ENCODE results near the gene TRPV6. TPM values are rescaled to one million over a fixed set of nuclear protein-coding genes. Genes with fewer than 3 reads are reported as not detected.

The TRPV6 gene
- total RNA-seq, 6 experiments from 2014 or later = 0.06 to 1.5 (median 0.75) TPM

- 75% methylated on average over 7 of the region's 23 CpGs for WGBS (ENCODE audit: insufficient coverage, low coverage, low lambda C conversion rate, missing lambda C conversion rate)
- intact Hi-C loops (cut with DNase I) = loop anchor here (10.0 kb wide), 1 partner anchor 133 kb away; no protein-coding TSS in a partner anchor
- no peak for ATAC-seq
- Histone ChIP-seq H3K4me1 (no peaks in the 10 kb centered on the region), H3K27ac (no peak overlapping the region), H3K36me3 (no peaks in the 10 kb centered on the region), H3K27me3 (no peaks in the 10 kb centered on the region), H3K9me3 (no peaks in the 10 kb centered on the region), H3K4me3 (no peak overlapping the region)
- DNase-seq = peak in 1 of 3 donors; percentile 36
- TF ChIP-seq POLR2A (IDR thresholded peaks at IDR 0.05) (no peak), CTCF (IDR thresholded peaks at IDR 0.05) (no peak)
Observed at GRCh38 chr7:142871260-142872105, 14.1 kb downstream of the TRPV6 start.

- no peaks in the 10 kb centered on the region for H3K4me1 ChIP-seq
- no peak for ATAC-seq
- no peak overlapping the region for H3K27ac ChIP-seq
- intact Hi-C loops (cut with DNase I) = loop anchor here (10.0 kb wide), 1 partner anchor 134 kb away; no protein-coding TSS in a partner anchor
- H3K9me3 ChIP-seq = no peaks in the 10 kb centered on the region
- H3K36me3 ChIP-seq = no peaks in the 10 kb centered on the region
- peak in 1 of 3 donors; percentile 40 for DNase-seq
- no peak overlapping the region for H3K4me3 ChIP-seq
- H3K27me3 ChIP-seq = no peaks in the 10 kb centered on the region
- 73% methylated on average over 4 of the region's 14 CpGs for WGBS (ENCODE audit: insufficient coverage, low coverage, low lambda C conversion rate, missing lambda C conversion rate)
- TF ChIP-seq CTCF (IDR thresholded peaks at IDR 0.05) (no peak), POLR2A (IDR thresholded peaks at IDR 0.05) (no peak)
Observed at GRCh38 chr7:142870566-142871259, 14.8 kb downstream of the TRPV6 start.

GRCh38 chr7:142870147-142870559, 15.4 kb downstream of the TRPV6 start:
- H3K36me3 ChIP-seq = no peaks in the 10 kb centered on the region
- H3K27me3 ChIP-seq = no peaks in the 10 kb centered on the region
- no peaks in the 10 kb centered on the region for H3K4me1 ChIP-seq
- H3K4me3 ChIP-seq = no peak overlapping the region
- ATAC-seq = no peak
- H3K9me3 ChIP-seq = no peaks in the 10 kb centered on the region
- H3K27ac ChIP-seq = no peak overlapping the region
- intact Hi-C loops (cut with DNase I) = loop anchor here (10.0 kb wide), 1 partner anchor 135 kb away; no protein-coding TSS in a partner anchor
- no peak for DNase-seq
- TF ChIP-seq CTCF (IDR thresholded peaks at IDR 0.05) (no peak), POLR2A (IDR thresholded peaks at IDR 0.05) (no peak)
- WGBS (ENCODE audit: insufficient coverage, low coverage, low lambda C conversion rate, missing lambda C conversion rate) = 64% methylated on average over 6 of the region's 8 CpGs

GRCh38 chr7:142869434-142869833, 16.1 kb downstream of the TRPV6 start:
- ATAC-seq (no peak), DNase-seq (no peak)
- no peaks in the 10 kb centered on the region for H3K36me3 ChIP-seq
- no peak overlapping the region for H3K4me3 ChIP-seq
- 80% methylated on average over 1 of the region's 2 CpGs for WGBS (ENCODE audit: insufficient coverage, low coverage, low lambda C conversion rate, missing lambda C conversion rate)
- intact Hi-C loops (cut with DNase I) = no loop called here
- H3K4me1 ChIP-seq = no peaks in the 10 kb centered on the region
- no peaks in the 10 kb centered on the region for H3K9me3 ChIP-seq
- no peak for TF ChIP-seq POLR2A (IDR thresholded peaks at IDR 0.05)
- TF ChIP-seq CTCF (IDR thresholded peaks at IDR 0.05) = no peak
- no peak overlapping the region for H3K27ac ChIP-seq
- no peaks in the 10 kb centered on the region for H3K27me3 ChIP-seq
